K562 (cell line): ENCODE measurements around the gene PSMA8. TPM values are rescaled to one million over a fixed set of nuclear protein-coding genes. Genes with fewer than 3 reads are reported as not detected.

Experiments used
- ATAC-seq: fragments of 200-7000 bp; cut with Tn5 transposase; 3 replicates; pipeline ENCODE4 v1.9.1; 2020; ENCODE audit warnings: moderate library complexity
- BruUV-seq: library from RNA; stranded (reverse); fragments of 400-500 nt; replicated peaks from 2 replicates; lab custom pipeline; 2021; lab: Mats Ljungman, UMichigan
- CTCF ChIA-PET: fragments of 300-600 bp; formaldehyde crosslinking; extraction: SDS; loops from one replicate; lab custom pipeline; 2021; ENCODE audit warnings: low intra/inter-chr PET ratio; lab: Yijun Ruan, JAX
- POLR2A ChIA-PET: fragments of 300-600, 350-650 bp; sonication (Branson Sonifier 250); formaldehyde crosslinking; extraction: SDS; loops from one replicate; lab custom pipeline; 2021; ENCODE audit warnings: antibody characterized with exemption, inconsistent platforms; lab: Yijun Ruan, JAX
- DNase-seq, 4 experiments: peaks; one replicate each; pipeline versions ENCODE4 v3.0.0 to v3.0.0-alpha.2; 2011 to 2018; ENCODE audit warnings: low spot score in 3 of 4, mixed read lengths in 3 of 4; ENCODE audit errors: extremely low read depth in 1 of 4
- FAIRE-seq: peaks from 2 replicates; lab custom pipeline; 2011; peaks lifted over from hg19 to GRCh38; lab: Jason Lieb, UNC
- H2AFZ ChIP-seq: 2 replicates; pipeline ENCODE4 v1.6.0; 2011; ENCODE audit warnings: low read depth, low read length, control low read depth, inconsistent platforms
- H3K27ac ChIP-seq: fragments of 200-600 bp; 3 replicates; pipeline ENCODE4 v1.8.0; 2011; ENCODE audit warnings: low read depth, mild to moderate bottlenecking, control low read depth, inconsistent platforms, low read length, moderate library complexity, mixed read lengths; ENCODE audit errors: extremely low read depth
- H3K27me3 ChIP-seq, 2 experiments: fragments of 300-600 bp in 1 of 2; 2 replicates in 1 of 2; 3 replicates in 1 of 2; pipeline versions ENCODE4 v1.6.0 to v1.8.0; 2011; ENCODE audit warnings: inconsistent platforms in 2 of 2, low read length in 2 of 2, mild to moderate bottlenecking in 1 of 2, mixed read lengths in 1 of 2, moderate library complexity in 1 of 2; ENCODE audit not compliant: control insufficient read depth in 2 of 2, insufficient read depth in 2 of 2
- H3K36me3 ChIP-seq: fragments of 300-600 bp; 3 replicates; pipeline ENCODE4 v1.8.0; 2011; ENCODE audit warnings: mild to moderate bottlenecking, low read length, inconsistent platforms; ENCODE audit not compliant: control insufficient read depth, insufficient read depth
- H3K4me1 ChIP-seq, 2 experiments: fragments of 200-600 bp in 1 of 2; replicated peaks in 1 of 2; 2 replicates in 1 of 2; 3 replicates in 1 of 2; pipeline versions ENCODE4 v1.5.1 to v1.8.0; 2011; ENCODE audit warnings: inconsistent platforms in 2 of 2, low read length in 2 of 2, mild to moderate bottlenecking in 1 of 2, mixed read lengths in 1 of 2, moderate library complexity in 1 of 2; ENCODE audit not compliant: control insufficient read depth in 2 of 2, insufficient read depth in 2 of 2
- H3K4me2 ChIP-seq: 2 replicates; pipeline ENCODE4 v1.6.1; 2011; ENCODE audit warnings: low read length, control low read depth, inconsistent platforms, mixed read lengths; ENCODE audit not compliant: insufficient read depth
- H3K4me3 ChIP-seq: fragments of 200-600 bp; sonication (generic), shearing (Covaris generic); 2 replicates; pipeline ENCODE4 v1.5.1; 2016; ENCODE audit warnings: control low read depth, inconsistent platforms
- H3K79me2 ChIP-seq: fragments of 200-600 bp; 3 replicates; pipeline ENCODE4 v1.8.0; 2011; ENCODE audit warnings: low read length, inconsistent platforms; ENCODE audit not compliant: control insufficient read depth, insufficient read depth
- H3K9ac ChIP-seq, 2 experiments: 2 replicates each; pipeline versions ENCODE4 v1.6.0 to v1.6.1; 2011; ENCODE audit warnings: low read depth in 2 of 2, low read length in 2 of 2, control low read depth in 1 of 2, inconsistent platforms in 1 of 2, mild to moderate bottlenecking in 1 of 2, mixed read lengths in 1 of 2; ENCODE audit not compliant: insufficient read depth in 1 of 2
- H3K9me1 ChIP-seq: one replicate; pipeline ENCODE4 v1.6.0; 2011; ENCODE audit warnings: inconsistent platforms, mild to moderate bottlenecking, low read length, moderate library complexity; ENCODE audit not compliant: control insufficient read depth, insufficient read depth
- H3K9me3 ChIP-seq: replicated peaks from 2 replicates; pipeline ENCODE4 v1.5.1; 2011; ENCODE audit warnings: low read depth, low read length, inconsistent platforms; ENCODE audit not compliant: control insufficient read depth, insufficient read depth
- H4K20me1 ChIP-seq: replicated peaks from 2 replicates; pipeline ENCODE4 v1.6.1; 2011; ENCODE audit warnings: low read length, inconsistent platforms, mixed read lengths; ENCODE audit not compliant: control insufficient read depth, insufficient read depth
- BCL6 ChIP-seq: fragments of 250-450 bp; sonication (Bioruptor Pico); IDR thresholded peaks from 2 replicates; pipeline ENCODE4 v1.4.0; 2020
- FOXA3 ChIP-seq, 2 experiments: fragments of 450-650 bp in 1 of 2; sonication (generic) in 1 of 2; formaldehyde crosslinking; IDR thresholded peaks in 1 of 2; conservative IDR thresholded peaks in 1 of 2; 2 replicates each; pipeline versions ENCODE4 v1.4.0 to v1.8.0; 2020 to 2022; ENCODE audit warnings: mild to moderate bottlenecking in 2 of 2, missing genetic modification reagents in 1 of 2
- HDAC1 ChIP-seq, 2 experiments: fragments of 450-650 bp; IDR thresholded peaks; 2 replicates each; pipeline ENCODE4 v1.6.1; 2016 to 2017; ENCODE audit warnings: inconsistent platforms in 1 of 2, mild to moderate bottlenecking in 1 of 2, moderate library complexity in 1 of 2
- JUND ChIP-seq, 2 experiments: IDR thresholded peaks; 2 replicates in 1 of 2; 3 replicates in 1 of 2; pipeline ENCODE4 v1.6.1; 2011; ENCODE audit warnings: borderline replicate concordance in 2 of 2, low read depth in 2 of 2, low read length in 2 of 2, improper control_type of control experiment in 1 of 2, missing biosample characterization in 1 of 2, missing genetic modification characterization in 1 of 2, missing genetic modification reagents in 1 of 2
- KAT7 ChIP-seq: sonication (generic); formaldehyde crosslinking; IDR thresholded peaks from 2 replicates; pipeline ENCODE4 v1.8.0; 2022; ENCODE audit warnings: missing genetic modification reagents, mild to moderate bottlenecking, borderline replicate concordance
- KLF1 ChIP-seq: fragments of 450-650 bp; IDR thresholded peaks from 2 replicates; pipeline ENCODE4 v1.6.1; 2016; ENCODE audit warnings: missing genetic modification characterization, missing compliant biosample characterization
- MAZ ChIP-seq, 2 experiments: fragments of 450-650 bp in 1 of 2; sonication (generic) in 1 of 2; formaldehyde crosslinking; IDR thresholded peaks in 1 of 2; conservative IDR thresholded peaks in 1 of 2; 2 replicates each; pipeline versions ENCODE4 v1.4.0 to v1.5.0; 2020; ENCODE audit warnings: mild to moderate bottlenecking in 1 of 2, missing genetic modification reagents in 1 of 2
- MYNN ChIP-seq, 2 experiments: sonication (generic); formaldehyde crosslinking in 1 of 2; IDR thresholded peaks; 2 replicates each; pipeline versions ENCODE4 v1.5.0 to v1.6.1; 2016 to 2020; ENCODE audit warnings: antibody characterized with exemption in 1 of 2, missing genetic modification reagents in 1 of 2
- POLR2A ChIP-seq: fragments of 450-650 bp; conservative IDR thresholded peaks from 2 replicates; pipeline ENCODE4 v1.6.1; 2016
- PTRF ChIP-seq: fragments of 450-650 bp; IDR thresholded peaks from 2 replicates; pipeline ENCODE4 v1.6.1; 2016; ENCODE audit warnings: mild to moderate bottlenecking, missing genetic modification characterization, missing compliant biosample characterization
- RHOXF2B ChIP-seq: fragments of 250-450 bp; sonication (Bioruptor Pico); conservative IDR thresholded peaks from 2 replicates; pipeline ENCODE4 v1.5.1; 2021
- SUPT5H ChIP-seq: fragments of 450-650 bp; IDR thresholded peaks from 2 replicates; pipeline ENCODE4 v1.6.1; 2016
- TOE1 ChIP-seq, 2 experiments: fragments of 450-650 bp in 1 of 2; sonication (generic) in 1 of 2; formaldehyde crosslinking in 1 of 2; IDR thresholded peaks; 2 replicates each; pipeline versions ENCODE4 v1.7.1 to v1.8.0; 2016 to 2022; ENCODE audit warnings: borderline replicate concordance in 2 of 2, mild to moderate bottlenecking in 2 of 2, antibody characterized with exemption in 1 of 2, inconsistent platforms in 1 of 2, low read depth in 1 of 2, missing genetic modification reagents in 1 of 2, moderate library complexity in 1 of 2
- ZFP36 ChIP-seq: fragments of 150-350 bp; IDR thresholded peaks from 2 replicates; pipeline ENCODE4 v1.6.1; 2018; ENCODE audit warnings: low read length, low read depth; ENCODE audit not compliant: partially characterized antibody
- ZNF197 ChIP-seq: fragments of 200-800 bp; sonication (Bioruptor generic); IDR thresholded peaks from 2 replicates; pipeline ENCODE4 v1.6.1; 2016; ENCODE audit warnings: low read depth, missing genetic modification characterization, missing compliant biosample characterization
- ZNF316 ChIP-seq: fragments of 450-650 bp; IDR thresholded peaks from 2 replicates; pipeline ENCODE4 v1.6.1; 2016
- ZNF655 ChIP-seq: fragments of 250-450 bp; sonication (Bioruptor Pico); IDR thresholded peaks from 2 replicates; pipeline ENCODE4 v1.5.0; 2021
- ZNF780A ChIP-seq: fragments of 250-450 bp; sonication (Bioruptor Pico); IDR thresholded peaks from 2 replicates; pipeline ENCODE4 v1.5.0; 2021; ENCODE audit warnings: mild to moderate bottlenecking
- ZSCAN29 ChIP-seq: fragments of 450-650 bp; IDR thresholded peaks from 2 replicates; pipeline ENCODE4 v1.6.1; 2017
- WGBS: fragments of 100-300 bp; shearing (Covaris generic); methylation state at CpG from one replicate; pipeline ENCODE4 v1.1.6; 2016; ENCODE audit warnings: low coverage, mixed read lengths; ENCODE audit not compliant: insufficient coverage; ENCODE audit errors: missing lambda C conversion rate; 5-methylcytosine and 5-hydroxymethylcytosine counted together
- in situ Hi-C: fragments of 300-500 bp; cut with MboI; formaldehyde crosslinking; loops from 4 replicates; pipeline ENCODE4 v1.15.0; 2018; ENCODE audit warnings: inconsistent platforms, mixed read lengths
- intact Hi-C: fragments of 100-400 bp; cut with micrococcal nuclease; formaldehyde crosslinking; loops from 2 replicates; pipeline ENCODE4 v1.14.2; 2022
- polyA plus RNA-seq, 8 experiments: library from polyadenylated mRNA; depleted of rRNA in 4 of 8; stranded (reverse) in 5 of 8; unstranded in 3 of 8; fragments of >200 nt; fragmentation: Nextera tagmentation in 2 of 8; fragmentation: Illumina TruSeq in 1 of 8; extraction: Ambion mirVana in 2 of 8; extraction: Trizol in 1 of 8; gene quantifications; 2 replicates each; pipeline versions ENCODE4 v1.2.1 to v1.2.3, GENCODE V29; 2011 to 2014; ENCODE audit warnings: inconsistent platforms in 1 of 8, missing spikeins in 1 of 8
- total RNA-seq, 7 experiments: library from RNA; depleted of rRNA in 6 of 7; stranded (reverse); fragments of >200 nt in 6 of 7; fragmentation: Illumina TruSeq in 2 of 7; extraction: Trizol in 2 of 7; gene quantifications; 2 replicates each; pipeline versions ENCODE4 v1.2.1 to v1.2.3, GENCODE V29; 2011 to 2021; ENCODE audit warnings: low replicate concordance in 1 of 7

The PSMA8 gene
- total and polyA plus RNA-seq, 9 of the 15 experiments (the other 6 are each of a cell fraction or from before 2014, with no cell fraction given): not detected

GRCh38 chr18:26089293-26090129 is 44.2 kb upstream of the PSMA8 start:
- intact Hi-C loops (loop anchor here (1.0 kb wide), 1 partner anchor 137 kb away; the partner anchor contains the start of gene TAF4B), in situ Hi-C loops (no loop called here)
- peak overlapping the region; percentile 97 for H3K4me2 ChIP-seq
- peaks cover 31% of the 10 kb centered on the region for H3K36me3 ChIP-seq
- H3K9me1 ChIP-seq: no peaks in the 10 kb centered on the region
- peaks cover 15 to 21% of the 10 kb centered on the region in 2 experiments; a peak in 4 of 5 replicates for H3K4me1 ChIP-seq
- H2AFZ ChIP-seq: peak overlapping the region; percentile 99
- ATAC-seq (peak; percentile 33), FAIRE-seq (no peak), DNase-seq (peak in 3 of 4 experiments; percentile 29 to 71 (median 29))
- H3K4me3 ChIP-seq: peak overlapping the region; percentile 77
- H3K79me2 ChIP-seq: peaks cover 60% of the 10 kb centered on the region
- CTCF ChIA-PET: no interaction called here
- H3K27ac ChIP-seq: peak overlapping the region; percentile 91
- H3K9me3 ChIP-seq: no peaks in the 10 kb centered on the region
- peak overlapping the region; percentile 81 to 96 for H3K9ac ChIP-seq
- BruUV-seq: no TSS peak
- no peaks in the 10 kb centered on the region for H3K27me3 ChIP-seq
- POLR2A ChIA-PET: interaction anchor here (0.6 to 4.2 kb wide), 11 partner anchors 9 to 204 kb away, joined by 3 to 30 read pairs (median 3); no protein-coding TSS in a partner anchor
- peaks cover 6% of the 10 kb centered on the region for H4K20me1 ChIP-seq
- WGBS: under 1% methylated on average over 35 of the region's 35 CpGs
- TF ChIP-seq SUPT5H: no peak
- peak; percentile 7; the same call in 1 of the 2 replicates for TF ChIP-seq KAT7 (CRISPR knock-in tag)
- 0 out of 2 replicates have a peak, but pooled peaks have one; percentile 17 for TF ChIP-seq ZSCAN29
- no peak for TF ChIP-seq PTRF
- no peak for TF ChIP-seq ZFP36
- TF ChIP-seq JUND (IDR thresholded peaks at IDR 0.05; ENCODE audit: borderline replicate concordance, low read depth, low read length): peak; percentile 74
- TF ChIP-seq JUND (tag; IDR thresholded peaks at IDR 0.05; ENCODE audit: borderline replicate concordance, low read depth, low read length): peak; percentile 73; the same call in 2 of the 3 replicates
- no peak for TF ChIP-seq ZNF197
- peak; percentile 62; the same call in 1 of the 2 replicates for TF ChIP-seq KLF1 (tag)
- TF ChIP-seq ZNF316: peak; percentile 93
- TF ChIP-seq POLR2A: no peak
- TF ChIP-seq MAZ (CRISPR knock-in tag; conservative IDR thresholded peaks at IDR 0.05 in 1 of 2, IDR thresholded peaks at IDR 0.05 in 1 of 2): peak in 1 of 2 experiments; percentile 17; a peak in 1 of 4 replicates
- no peak for TF ChIP-seq RHOXF2B (CRISPR knock-in tag)
- peak in 1 of 2 experiments; percentile 15; a peak in 1 of 4 replicates for TF ChIP-seq HDAC1 (IDR thresholded peaks at IDR 0.05)
- peak in 1 of 2 experiments; percentile 40; a peak in 1 of 4 replicates for TF ChIP-seq FOXA3 (CRISPR knock-in tag; conservative IDR thresholded peaks at IDR 0.05 in 1 of 2, IDR thresholded peaks at IDR 0.05 in 1 of 2)
- no peak for TF ChIP-seq ZNF655 (CRISPR knock-in tag)
- no peak for TF ChIP-seq ZNF780A
- no peak for TF ChIP-seq BCL6 (CRISPR knock-in tag)
- TF ChIP-seq TOE1 (IDR thresholded peaks at IDR 0.05; ENCODE audit: borderline replicate concordance): no peak
- TF ChIP-seq TOE1 (CRISPR knock-in tag; IDR thresholded peaks at IDR 0.05; ENCODE audit: borderline replicate concordance, low read depth): no peak
- TF ChIP-seq MYNN (IDR thresholded peaks at IDR 0.05): no peak
- no peak for TF ChIP-seq MYNN (CRISPR knock-in tag; IDR thresholded peaks at IDR 0.05)
